Measurements from ENCODE around the gene SGMS1. TPM values are rescaled to one million over a fixed set of nuclear protein-coding genes. Genes with fewer than 3 reads are reported as not detected.

Gene SGMS1
- total and polyA plus RNA-seq, 2 donors from 2014 or later: 13.6 to 100 TPM

DNA sequence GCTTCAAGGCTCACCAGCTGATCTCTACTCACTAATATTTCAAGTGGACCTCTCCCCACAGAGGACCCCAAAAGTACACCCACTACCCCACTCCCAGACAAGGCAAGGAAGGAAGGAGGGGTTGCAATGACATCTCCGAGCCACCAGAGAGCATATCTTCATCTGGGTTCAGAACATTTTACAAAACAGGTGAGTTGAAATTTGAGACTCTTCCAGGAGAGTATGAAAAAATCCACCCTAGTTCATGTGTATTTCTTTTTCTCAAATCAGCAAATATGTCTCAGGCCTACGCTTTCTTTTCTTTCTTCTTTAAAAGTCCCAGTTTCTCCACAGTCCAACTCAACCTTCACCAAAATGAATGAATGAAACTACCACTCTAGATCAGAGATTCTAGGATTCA, 61.9 kb downstream of the SGMS1 start:
- intact Hi-C loops (cut with DNase I): no loop called here
- Histone ChIP-seq H3K27me3 (ENCODE audit: control insufficient read depth, insufficient read depth, low read length) (no peaks in the 10 kb centered on the region), H3K9me3 (ENCODE audit: control insufficient read depth in 2 of 3, insufficient read depth in 1 of 3, low read length in 3 of 3) (no peaks in the 10 kb centered on the region), H3K36me3 (ENCODE audit: control insufficient read depth in 2 of 3, insufficient read depth in 3 of 3, low read length in 3 of 3) (no peaks in the 10 kb centered on the region), H3K4me1 (ENCODE audit: control insufficient read depth in 2 of 3, insufficient read depth in 2 of 3, low read depth in 1 of 3, low read length in 3 of 3) (peaks cover 0 to 33% (median 16%) of the 10 kb centered on the region in 3 donors), H3K27ac (ENCODE audit: low read depth in 2 of 2, low read length in 2 of 2) (peak overlapping the region; percentile 22 to 81), H3K4me3 (ENCODE audit: low read length in 3 of 3) (peak overlapping the region in 1 of 3 donors; percentile 19), H3K9ac (ENCODE audit: low read length in 3 of 3) (no peak overlapping the region)
- DNase-seq: no peak
- FAIRE-seq: no peak
- TF ChIP-seq, protein P1, sequence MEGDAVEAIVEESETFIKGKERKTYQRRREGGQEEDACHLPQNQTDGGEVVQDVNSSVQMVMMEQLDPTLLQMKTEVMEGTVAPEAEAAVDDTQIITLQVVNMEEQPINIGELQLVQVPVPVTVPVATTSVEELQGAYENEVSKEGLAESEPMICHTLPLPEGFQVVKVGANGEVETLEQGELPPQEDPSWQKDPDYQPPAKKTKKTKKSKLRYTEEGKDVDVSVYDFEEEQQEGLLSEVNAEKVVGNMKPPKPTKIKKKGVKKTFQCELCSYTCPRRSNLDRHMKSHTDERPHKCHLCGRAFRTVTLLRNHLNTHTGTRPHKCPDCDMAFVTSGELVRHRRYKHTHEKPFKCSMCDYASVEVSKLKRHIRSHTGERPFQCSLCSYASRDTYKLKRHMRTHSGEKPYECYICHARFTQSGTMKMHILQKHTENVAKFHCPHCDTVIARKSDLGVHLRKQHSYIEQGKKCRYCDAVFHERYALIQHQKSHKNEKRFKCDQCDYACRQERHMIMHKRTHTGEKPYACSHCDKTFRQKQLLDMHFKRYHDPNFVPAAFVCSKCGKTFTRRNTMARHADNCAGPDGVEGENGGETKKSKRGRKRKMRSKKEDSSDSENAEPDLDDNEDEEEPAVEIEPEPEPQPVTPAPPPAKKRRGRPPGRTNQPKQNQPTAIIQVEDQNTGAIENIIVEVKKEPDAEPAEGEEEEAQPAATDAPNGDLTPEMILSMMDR (IDR thresholded peaks at IDR 0.05; ENCODE audit: borderline replicate concordance, extremely low read depth, insufficient read depth): peak; percentile 35

DNA sequence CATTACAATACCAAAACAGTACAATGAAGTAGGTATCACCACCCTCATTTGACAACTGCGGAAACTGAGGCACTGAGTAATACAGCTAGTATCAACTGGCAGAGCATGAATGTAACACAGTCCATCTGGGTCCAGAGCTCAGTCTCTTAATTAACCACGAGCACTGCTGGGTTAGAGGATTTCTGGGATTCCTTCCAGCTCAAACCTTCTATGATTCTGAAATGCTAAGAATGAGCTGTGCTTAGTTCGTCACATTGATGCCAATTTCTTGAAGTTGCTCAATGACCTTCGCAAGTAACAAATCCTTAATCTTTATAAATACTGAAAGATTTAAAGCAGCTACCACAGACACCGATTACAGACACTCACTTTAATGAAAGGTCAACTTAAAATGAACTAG, 62.5 kb downstream of the SGMS1 start:
- peak overlapping the region; percentile 36 to 81 for H3K27ac ChIP-seq (ENCODE audit: low read depth in 2 of 2, low read length in 2 of 2)
- intact Hi-C loops (cut with DNase I): no loop called here

DNA sequence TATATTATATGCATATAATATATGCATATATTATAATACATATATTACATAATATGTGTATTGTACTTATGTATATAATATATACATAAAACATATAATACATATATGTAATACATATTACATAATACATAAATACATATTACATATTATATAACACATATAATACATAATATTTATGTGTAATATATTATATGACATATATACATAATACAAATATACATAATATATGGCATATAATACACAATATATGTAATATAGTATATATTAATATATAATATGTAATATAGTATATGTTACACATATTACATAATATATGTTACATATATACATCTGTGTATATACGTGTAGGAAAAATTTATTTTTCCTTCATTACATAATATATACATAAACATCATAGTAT, 63.4 kb downstream of the SGMS1 start:
- FAIRE-seq (peak; percentile 99), DNase-seq (no peak)
- Histone ChIP-seq H3K9ac (ENCODE audit: low read length in 3 of 3) (no peak overlapping the region), H3K4me3 (ENCODE audit: low read length in 3 of 3) (no peak overlapping the region), H3K4me1 (ENCODE audit: control insufficient read depth in 2 of 3, insufficient read depth in 2 of 3, low read depth in 1 of 3, low read length in 3 of 3) (peaks cover 0 to 40% (median 27%) of the 10 kb centered on the region in 3 donors), H3K9me3 (ENCODE audit: control insufficient read depth in 2 of 3, insufficient read depth in 1 of 3, low read length in 3 of 3) (no peaks in the 10 kb centered on the region), H3K27me3 (ENCODE audit: control insufficient read depth, insufficient read depth, low read length) (no peaks in the 10 kb centered on the region), H3K27ac (ENCODE audit: low read depth in 2 of 2, low read length in 2 of 2) (no peak overlapping the region), H3K36me3 (ENCODE audit: control insufficient read depth in 2 of 3, insufficient read depth in 3 of 3, low read length in 3 of 3) (no peaks in the 10 kb centered on the region)
- TF ChIP-seq, protein P1 (IDR thresholded peaks at IDR 0.05; ENCODE audit: borderline replicate concordance, extremely low read depth, insufficient read depth): no peak
- intact Hi-C loops (cut with DNase I): no loop called here

More for the DNA sequence above, 62.5 kb downstream of the SGMS1 start:
- peak in 1 of 5 donors; percentile 39 for DNase-seq
- Histone ChIP-seq H3K36me3 (ENCODE audit: control insufficient read depth in 2 of 3, insufficient read depth in 3 of 3, low read length in 3 of 3) (no peaks in the 10 kb centered on the region), H3K9me3 (ENCODE audit: control insufficient read depth in 2 of 3, insufficient read depth in 1 of 3, low read length in 3 of 3) (no peaks in the 10 kb centered on the region), H3K4me3 (ENCODE audit: low read length in 3 of 3) (peak overlapping the region in 1 of 3 donors; percentile 19), H3K27me3 (ENCODE audit: control insufficient read depth, insufficient read depth, low read length) (no peaks in the 10 kb centered on the region), H3K9ac (ENCODE audit: low read length in 3 of 3) (no peak overlapping the region), H3K4me1 (ENCODE audit: control insufficient read depth in 2 of 3, insufficient read depth in 2 of 3, low read depth in 1 of 3, low read length in 3 of 3) (peaks cover 0 to 33% (median 21%) of the 10 kb centered on the region in 3 donors)
- TF ChIP-seq, protein P1 (IDR thresholded peaks at IDR 0.05; ENCODE audit: borderline replicate concordance, extremely low read depth, insufficient read depth): no peak
- peak; percentile 91 for FAIRE-seq

DNA sequence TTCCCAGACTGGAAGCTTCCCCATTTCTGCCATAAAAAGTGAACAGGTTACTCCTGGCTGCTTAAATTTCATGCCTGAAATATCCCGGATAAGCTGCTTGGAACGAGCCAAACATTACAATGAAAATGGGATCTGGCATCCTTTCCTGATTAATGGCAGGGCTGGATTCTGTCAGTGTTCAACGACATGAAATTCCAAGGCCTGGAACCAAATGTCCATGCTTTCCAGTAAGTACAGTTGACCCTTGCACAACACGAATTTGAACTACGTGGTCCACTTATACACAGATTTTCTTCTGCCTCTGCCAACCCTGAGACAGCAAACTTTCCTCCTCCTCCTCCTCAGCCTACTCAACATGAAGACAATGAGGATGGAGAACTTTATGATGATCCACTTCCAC, 65.4 kb downstream of the SGMS1 start:
- no peak overlapping the region for H3K27ac ChIP-seq (ENCODE audit: low read depth in 2 of 2, low read length in 2 of 2)
- H3K9ac ChIP-seq (ENCODE audit: low read length in 3 of 3): no peak overlapping the region
- H3K27me3 ChIP-seq (ENCODE audit: control insufficient read depth, insufficient read depth, low read length): no peaks in the 10 kb centered on the region
- H3K36me3 ChIP-seq (ENCODE audit: control insufficient read depth in 2 of 3, insufficient read depth in 3 of 3, low read length in 3 of 3): no peaks in the 10 kb centered on the region
- DNase-seq: peak in 1 of 5 donors; percentile 50
- TF ChIP-seq, protein P1 (IDR thresholded peaks at IDR 0.05; ENCODE audit: borderline replicate concordance, extremely low read depth, insufficient read depth): no peak
- no peak for FAIRE-seq
- H3K4me3 ChIP-seq (ENCODE audit: low read length in 3 of 3): no peak overlapping the region
- intact Hi-C loops (cut with DNase I): no loop called here
- H3K4me1 ChIP-seq (ENCODE audit: control insufficient read depth in 2 of 3, insufficient read depth in 2 of 3, low read depth in 1 of 3, low read length in 3 of 3): peaks cover 0 to 52% (median 28%) of the 10 kb centered on the region in 3 donors
- no peaks in the 10 kb centered on the region for H3K9me3 ChIP-seq (ENCODE audit: control insufficient read depth in 2 of 3, insufficient read depth in 1 of 3, low read length in 3 of 3)
